ENCODE results near the gene ELP5. TPM values are rescaled to one million over a fixed set of nuclear protein-coding genes. Genes with fewer than 3 reads are reported as not detected.

The ELP5 gene
- total RNA-seq, 4 donors from 2014 or later, result 10.8 to 20.6 (median 17.1) TPM

DNA sequence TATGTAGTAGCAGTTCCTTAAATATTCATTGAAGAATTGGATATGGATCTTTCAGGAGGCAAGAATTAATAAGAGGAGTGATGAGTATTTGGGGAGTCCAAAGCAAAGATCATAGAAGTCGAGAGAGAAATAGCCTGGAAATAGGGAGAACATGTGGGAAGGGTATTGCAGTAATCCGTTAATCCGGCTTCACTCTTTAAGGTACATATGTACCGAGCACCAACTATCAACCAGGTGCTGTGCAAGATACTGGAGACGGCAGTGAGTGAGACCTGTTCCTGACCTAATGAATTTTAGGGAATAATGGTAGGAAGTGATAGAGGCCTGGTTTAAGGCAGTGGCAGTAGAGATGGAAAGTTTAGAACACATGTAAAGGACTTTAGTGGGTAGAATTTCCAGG lies 1.1 kb downstream of the ELP5 start:
- WGBS, 2 donors, result 74 to 75% methylated on average over 5 of the region's 5 CpGs
- no peak for DNase-seq (ENCODE audit: low spot score in 2 of 2)
- no peak overlapping the region for H3K4me3 ChIP-seq (ENCODE audit: low read depth, poor library complexity, severe bottlenecking)
- TF ChIP-seq POLR2A (IDR thresholded peaks at IDR 0.05), result no peak
- TF ChIP-seq, protein P1, sequence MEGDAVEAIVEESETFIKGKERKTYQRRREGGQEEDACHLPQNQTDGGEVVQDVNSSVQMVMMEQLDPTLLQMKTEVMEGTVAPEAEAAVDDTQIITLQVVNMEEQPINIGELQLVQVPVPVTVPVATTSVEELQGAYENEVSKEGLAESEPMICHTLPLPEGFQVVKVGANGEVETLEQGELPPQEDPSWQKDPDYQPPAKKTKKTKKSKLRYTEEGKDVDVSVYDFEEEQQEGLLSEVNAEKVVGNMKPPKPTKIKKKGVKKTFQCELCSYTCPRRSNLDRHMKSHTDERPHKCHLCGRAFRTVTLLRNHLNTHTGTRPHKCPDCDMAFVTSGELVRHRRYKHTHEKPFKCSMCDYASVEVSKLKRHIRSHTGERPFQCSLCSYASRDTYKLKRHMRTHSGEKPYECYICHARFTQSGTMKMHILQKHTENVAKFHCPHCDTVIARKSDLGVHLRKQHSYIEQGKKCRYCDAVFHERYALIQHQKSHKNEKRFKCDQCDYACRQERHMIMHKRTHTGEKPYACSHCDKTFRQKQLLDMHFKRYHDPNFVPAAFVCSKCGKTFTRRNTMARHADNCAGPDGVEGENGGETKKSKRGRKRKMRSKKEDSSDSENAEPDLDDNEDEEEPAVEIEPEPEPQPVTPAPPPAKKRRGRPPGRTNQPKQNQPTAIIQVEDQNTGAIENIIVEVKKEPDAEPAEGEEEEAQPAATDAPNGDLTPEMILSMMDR (IDR thresholded peaks at IDR 0.05), result no peak
- intact Hi-C loops (cut with DNase I; ENCODE audit: low total_unique reads), result no loop called here

DNA sequence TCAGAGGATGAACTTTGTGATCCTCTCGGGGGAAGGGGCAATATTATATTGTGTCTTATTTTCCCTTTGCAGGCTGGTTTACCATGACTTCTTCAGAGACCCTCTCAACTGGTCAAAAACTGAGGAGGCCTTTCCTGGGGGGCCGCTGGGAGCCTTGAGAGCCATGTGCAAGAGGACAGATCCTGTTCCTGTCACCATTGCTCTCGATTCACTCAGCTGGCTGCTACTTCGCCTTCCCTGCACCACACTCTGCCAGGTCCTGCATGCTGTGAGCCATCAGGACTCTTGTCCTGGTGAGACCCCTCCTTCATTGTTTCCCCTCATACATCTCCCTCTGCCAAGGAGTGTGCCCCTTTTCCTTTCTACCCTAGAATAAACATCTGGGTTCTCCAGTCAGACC lies 2.5 kb downstream of the ELP5 start:
- 86 to 92% methylated on average over 4 of the region's 4 CpGs for WGBS, 2 donors
- intact Hi-C loops (cut with DNase I; ENCODE audit: low total_unique reads), result no loop called here
- TF ChIP-seq, protein P1 (IDR thresholded peaks at IDR 0.05), result no peak
- TF ChIP-seq POLR2A (IDR thresholded peaks at IDR 0.05), result no peak
- DNase-seq (ENCODE audit: low spot score in 2 of 2), result no peak
- H3K4me3 ChIP-seq (ENCODE audit: low read depth, poor library complexity, severe bottlenecking), result no peak overlapping the region

DNA sequence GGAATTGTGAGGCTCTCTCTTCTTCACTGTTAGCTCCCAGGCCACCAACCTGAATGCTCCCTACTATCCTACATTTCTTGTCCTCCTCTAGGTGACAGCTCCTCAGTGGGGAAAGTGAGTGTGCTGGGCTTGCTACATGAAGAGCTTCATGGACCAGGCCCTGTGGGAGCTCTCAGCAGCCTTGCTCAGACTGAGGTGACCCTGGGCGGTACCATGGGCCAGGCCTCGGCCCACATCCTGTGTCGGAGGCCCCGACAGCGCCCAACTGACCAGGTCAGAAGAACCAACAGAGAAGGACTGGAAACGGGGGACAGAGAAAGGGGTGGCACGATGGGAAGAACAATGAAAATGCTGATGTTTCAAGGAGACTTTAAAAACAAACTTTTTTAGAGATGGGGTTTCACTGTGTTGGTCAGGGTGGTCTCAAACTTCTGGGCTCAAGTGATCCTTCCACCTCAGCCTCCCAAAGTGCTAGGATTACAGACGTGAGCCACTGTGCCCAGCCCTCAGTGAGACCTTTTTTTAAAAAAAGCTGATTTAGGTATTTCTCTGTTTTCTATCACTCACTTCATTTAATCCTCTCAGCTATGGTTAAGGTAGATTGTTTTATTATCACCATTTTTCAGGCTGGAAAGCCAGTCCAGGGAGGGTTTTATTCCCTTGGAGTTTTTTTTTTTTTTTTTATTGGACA lies 4.9 kb downstream of the ELP5 start:
- no peak for TF ChIP-seq POLR2A (IDR thresholded peaks at IDR 0.05)
- TF ChIP-seq, protein P1 (IDR thresholded peaks at IDR 0.05), result no peak
- intact Hi-C loops (cut with DNase I; ENCODE audit: low total_unique reads), result no loop called here
- H3K4me3 ChIP-seq (ENCODE audit: low read depth, poor library complexity, severe bottlenecking), result no peak overlapping the region
- no peak for DNase-seq (ENCODE audit: low spot score in 2 of 2)
- WGBS, 2 donors, result 87 to 90% methylated on average over 8 of the region's 8 CpGs

DNA sequence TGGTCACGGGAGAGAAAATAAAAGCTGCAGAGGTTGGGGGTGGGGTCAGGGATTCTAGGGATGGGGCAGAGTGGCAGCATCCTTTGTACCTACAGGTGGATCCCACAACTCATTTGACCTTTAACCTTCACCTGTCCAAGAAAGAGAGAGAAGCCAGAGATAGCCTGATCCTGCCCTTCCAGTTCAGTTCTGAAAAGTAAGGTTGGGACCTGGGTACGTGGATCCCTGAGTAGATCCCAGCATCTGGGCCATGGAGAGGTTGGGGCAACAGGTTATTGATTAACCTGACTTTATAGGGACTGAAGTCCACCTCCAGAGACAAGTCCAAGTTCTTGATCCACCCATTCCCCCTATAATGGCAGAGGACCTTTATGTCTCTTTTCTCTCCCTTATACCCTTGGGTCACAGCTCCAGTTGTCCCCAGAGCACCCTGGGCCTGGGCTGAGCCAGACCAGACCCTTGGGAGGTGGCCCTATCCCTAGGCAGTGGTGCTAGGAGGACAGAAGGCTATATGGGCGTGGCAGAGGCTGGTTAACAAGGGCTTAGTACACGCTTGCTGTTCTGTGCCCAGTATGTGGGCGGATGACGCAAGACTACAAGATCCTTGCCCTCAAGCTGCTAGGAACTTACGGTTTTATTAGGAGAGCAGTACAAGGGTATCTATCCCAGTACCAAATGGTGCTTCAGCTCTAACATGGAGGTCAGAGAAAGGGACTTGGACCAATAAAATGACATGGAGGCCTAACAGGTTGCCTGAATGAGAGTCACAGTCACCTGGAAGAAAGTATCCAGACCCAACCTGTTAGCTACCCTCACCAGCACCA lies 6.9 kb downstream of the ELP5 start:
- no peak for DNase-seq (ENCODE audit: low spot score in 2 of 2)
- 46 to 59% methylated on average over 7 of the region's 7 CpGs for WGBS, 2 donors
- TF ChIP-seq, protein P1 (IDR thresholded peaks at IDR 0.05), result no peak
- TF ChIP-seq POLR2A (IDR thresholded peaks at IDR 0.05), result no peak
- no peak overlapping the region for H3K4me3 ChIP-seq (ENCODE audit: low read depth, poor library complexity, severe bottlenecking)
- intact Hi-C loops (cut with DNase I; ENCODE audit: low total_unique reads), result no loop called here

DNA sequence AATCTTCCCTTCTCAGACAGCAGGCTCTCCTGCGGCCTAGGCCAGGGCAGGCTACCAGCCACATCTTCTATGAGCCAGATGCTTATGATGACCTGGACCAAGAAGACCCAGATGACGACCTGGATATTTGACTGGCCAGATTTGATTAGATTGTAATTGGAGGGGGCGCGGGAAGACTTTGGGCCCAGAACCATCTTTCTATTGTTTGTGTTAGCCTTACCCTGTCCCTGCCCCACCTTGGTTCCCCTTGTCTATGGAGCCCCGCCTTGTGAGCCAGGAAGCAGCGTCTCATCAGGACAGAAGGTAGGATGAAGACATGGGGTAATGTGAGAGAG lies 7.5 kb downstream of the ELP5 start:
- 87 to 91% methylated on average over 6 of the region's 6 CpGs for WGBS, 2 donors
- intact Hi-C loops (cut with DNase I; ENCODE audit: low total_unique reads), result no loop called here
- TF ChIP-seq, protein P1 (IDR thresholded peaks at IDR 0.05), result no peak
- no peak for TF ChIP-seq POLR2A (IDR thresholded peaks at IDR 0.05)
- DNase-seq (ENCODE audit: low spot score in 2 of 2), result no peak
- no peak overlapping the region for H3K4me3 ChIP-seq (ENCODE audit: low read depth, poor library complexity, severe bottlenecking)
